ENCODE measurements around the gene C16orf92.

The C16orf92 gene

DNA sequence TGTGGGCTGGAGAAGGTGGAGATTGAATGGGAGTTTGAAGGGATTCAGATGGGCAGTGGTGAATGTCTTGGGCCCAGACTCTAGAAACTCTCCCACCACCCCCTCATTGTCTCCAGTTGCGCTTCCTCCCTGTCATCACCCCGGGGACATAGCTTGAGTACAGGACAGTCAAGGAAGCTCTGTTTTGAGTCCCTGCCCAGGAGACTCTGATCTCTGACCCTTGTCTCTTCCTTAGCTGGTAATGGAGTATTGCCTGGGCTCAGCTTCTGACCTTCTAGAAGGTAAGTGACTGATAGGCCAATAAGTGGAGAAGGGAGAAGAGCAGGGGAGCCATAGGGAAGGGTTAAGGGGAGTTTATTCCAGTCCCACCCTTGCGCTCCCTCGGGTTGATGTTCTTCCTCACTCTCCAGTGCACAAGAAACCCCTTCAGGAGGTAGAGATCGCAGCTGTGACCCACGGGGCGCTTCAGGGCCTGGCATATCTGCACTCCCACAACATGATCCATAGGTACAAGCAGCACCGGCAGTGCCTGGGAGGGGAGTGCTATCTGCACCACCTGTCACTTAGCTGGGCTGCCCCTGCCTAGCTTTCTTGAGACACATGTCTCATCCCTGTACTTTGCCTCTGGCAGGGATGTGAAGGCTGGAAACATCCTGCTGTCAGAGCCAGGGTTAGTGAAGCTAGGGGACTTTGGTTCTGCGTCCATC, 44.3 kb upstream of the C16orf92 start:
- H2BK15ac ChIP-seq (ENCODE audit: low read length), result no peak overlapping the region
- H3K4ac ChIP-seq (ENCODE audit: low read length), result no peak overlapping the region
- no CpG with 5 or more reads among the region's 9 CpGs for WGBS, 2 donors (ENCODE audit: extremely low coverage in 2 of 2, insufficient read length in 2 of 2, insufficient replicate concordance in 1 of 2)
- H3K36me3 ChIP-seq (replicated peaks in 1 of 2; ENCODE audit: control insufficient read depth in 2 of 2, insufficient read depth in 2 of 2, low read length in 2 of 2), result peaks cover 44 to 72% of the 10 kb centered on the region in 2 donors
- H3K14ac ChIP-seq (ENCODE audit: low read length), result no peak overlapping the region
- no peak overlapping the region for H2BK120ac ChIP-seq (ENCODE audit: low read depth, low read length)
- no peak overlapping the region for H2AFZ ChIP-seq (ENCODE audit: low read length)
- H2AK5ac ChIP-seq (ENCODE audit: low read depth, low read length), result no peak overlapping the region
- H2BK12ac ChIP-seq (ENCODE audit: low read length), result no peak overlapping the region
- no peak overlapping the region for H2BK5ac ChIP-seq (ENCODE audit: low read length)
- no peak overlapping the region for H4K91ac ChIP-seq (ENCODE audit: low read depth, low read length, poor library complexity)
- H3K27me3 ChIP-seq (ENCODE audit: control insufficient read depth in 3 of 3, insufficient read depth in 3 of 3, low read depth in 1 of 3, low read length in 3 of 3), result no peaks in the 10 kb centered on the region
- no peak overlapping the region for H3K18ac ChIP-seq (ENCODE audit: low read length)
- no peak overlapping the region for H3K4me2 ChIP-seq (ENCODE audit: insufficient read depth, low read length, poor library complexity, severe bottlenecking)
- H3K27ac ChIP-seq (replicated peaks; ENCODE audit: low read length), result no peak overlapping the region
- no peak overlapping the region for H3K9ac ChIP-seq (ENCODE audit: low read depth, low read length, poor library complexity)
- H3K4me1 ChIP-seq (ENCODE audit: control insufficient read depth in 2 of 2, insufficient read depth in 1 of 2, low read depth in 1 of 2, low read length in 2 of 2), result peaks cover 18 to 23% of the 10 kb centered on the region in 2 donors
- DNase-seq (ENCODE audit: low spot score), result no peak
- H3K9me3 ChIP-seq (replicated peaks in 1 of 2; ENCODE audit: control insufficient read depth in 2 of 2, insufficient read depth in 1 of 2, low read depth in 1 of 2, low read length in 2 of 2), result no peaks in the 10 kb centered on the region
- H3K79me1 ChIP-seq (ENCODE audit: low read depth, low read length), result peaks cover 13% of the 10 kb centered on the region
- no peak overlapping the region for H3K23ac ChIP-seq (ENCODE audit: low read depth, low read length, poor library complexity)
- H4K8ac ChIP-seq (ENCODE audit: low read depth, low read length), result no peak overlapping the region
- no peak overlapping the region for H3K4me3 ChIP-seq (ENCODE audit: low read length in 2 of 2)

DNA sequence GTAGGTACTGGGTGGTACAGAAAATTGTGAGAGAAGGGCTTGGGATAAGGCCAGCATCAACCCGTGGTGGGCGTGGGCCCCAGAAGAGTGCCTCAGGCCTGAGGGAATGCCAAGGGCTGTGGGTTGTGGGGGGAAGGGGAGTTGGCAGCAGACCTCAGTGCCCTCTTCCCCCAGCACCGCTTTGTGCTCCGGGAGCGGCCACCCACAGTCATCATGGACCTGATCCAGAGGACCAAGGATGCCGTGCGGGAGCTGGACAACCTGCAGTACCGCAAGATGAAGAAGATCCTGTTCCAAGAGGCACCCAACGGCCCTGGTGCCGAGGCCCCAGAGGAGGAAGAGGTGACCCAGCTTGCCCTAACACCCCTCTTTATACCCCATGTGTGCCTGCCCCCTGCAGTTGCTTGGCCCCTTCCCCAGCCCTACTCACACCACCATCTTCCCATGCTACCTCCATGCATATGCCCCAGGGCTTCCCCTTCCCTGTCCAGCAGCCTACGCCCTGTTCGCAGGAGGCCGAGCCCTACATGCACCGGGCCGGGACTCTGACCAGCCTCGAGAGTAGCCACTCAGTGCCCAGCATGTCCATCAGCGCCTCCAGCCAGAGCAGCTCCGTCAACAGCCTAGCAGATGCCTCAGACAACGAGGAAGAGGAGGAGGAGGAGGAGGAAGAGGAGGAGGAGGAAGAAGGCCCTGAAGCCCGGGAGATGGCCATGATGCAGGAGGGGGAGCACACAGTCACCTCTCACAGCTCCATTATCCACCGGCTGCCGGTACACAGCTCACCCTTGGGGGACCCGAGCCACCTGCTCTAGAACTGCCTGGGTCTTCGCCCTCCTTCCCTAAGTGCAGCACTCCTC, 40.2 kb upstream of the C16orf92 start:
- no CpG with 5 or more reads among the region's 24 CpGs for WGBS, 2 donors (ENCODE audit: extremely low coverage in 2 of 2, insufficient read length in 2 of 2, insufficient replicate concordance in 1 of 2)
- Histone ChIP-seq H2BK5ac (ENCODE audit: low read length) (no peak overlapping the region), H3K27me3 (ENCODE audit: control insufficient read depth in 3 of 3, insufficient read depth in 3 of 3, low read depth in 1 of 3, low read length in 3 of 3) (no peaks in the 10 kb centered on the region), H3K14ac (ENCODE audit: low read length) (no peak overlapping the region), H2AFZ (ENCODE audit: low read length) (no peak overlapping the region), H3K4ac (ENCODE audit: low read length) (no peak overlapping the region), H3K4me1 (ENCODE audit: control insufficient read depth in 2 of 2, insufficient read depth in 1 of 2, low read depth in 1 of 2, low read length in 2 of 2) (no peaks in the 10 kb centered on the region), H3K4me3 (ENCODE audit: low read length in 2 of 2) (no peak overlapping the region), H2BK12ac (ENCODE audit: low read length) (no peak overlapping the region), H3K9ac (ENCODE audit: low read depth, low read length, poor library complexity) (no peak overlapping the region), H2AK5ac (ENCODE audit: low read depth, low read length) (no peak overlapping the region), H3K9me3 (replicated peaks in 1 of 2; ENCODE audit: control insufficient read depth in 2 of 2, insufficient read depth in 1 of 2, low read depth in 1 of 2, low read length in 2 of 2) (no peaks in the 10 kb centered on the region), H4K91ac (ENCODE audit: low read depth, low read length, poor library complexity) (no peak overlapping the region), H2BK120ac (ENCODE audit: low read depth, low read length) (no peak overlapping the region), H3K4me2 (ENCODE audit: insufficient read depth, low read length, poor library complexity, severe bottlenecking) (no peak overlapping the region), H3K79me1 (ENCODE audit: low read depth, low read length) (peaks cover 5% of the 10 kb centered on the region), H3K36me3 (replicated peaks in 1 of 2; ENCODE audit: control insufficient read depth in 2 of 2, insufficient read depth in 2 of 2, low read length in 2 of 2) (peaks cover 79 to 100% of the 10 kb centered on the region in 2 donors), H3K18ac (ENCODE audit: low read length) (no peak overlapping the region), H3K23ac (ENCODE audit: low read depth, low read length, poor library complexity) (no peak overlapping the region), H2BK15ac (ENCODE audit: low read length) (no peak overlapping the region), H3K27ac (replicated peaks; ENCODE audit: low read length) (no peak overlapping the region), H4K8ac (ENCODE audit: low read depth, low read length) (no peak overlapping the region)
- DNase-seq (ENCODE audit: low spot score), result no peak

DNA sequence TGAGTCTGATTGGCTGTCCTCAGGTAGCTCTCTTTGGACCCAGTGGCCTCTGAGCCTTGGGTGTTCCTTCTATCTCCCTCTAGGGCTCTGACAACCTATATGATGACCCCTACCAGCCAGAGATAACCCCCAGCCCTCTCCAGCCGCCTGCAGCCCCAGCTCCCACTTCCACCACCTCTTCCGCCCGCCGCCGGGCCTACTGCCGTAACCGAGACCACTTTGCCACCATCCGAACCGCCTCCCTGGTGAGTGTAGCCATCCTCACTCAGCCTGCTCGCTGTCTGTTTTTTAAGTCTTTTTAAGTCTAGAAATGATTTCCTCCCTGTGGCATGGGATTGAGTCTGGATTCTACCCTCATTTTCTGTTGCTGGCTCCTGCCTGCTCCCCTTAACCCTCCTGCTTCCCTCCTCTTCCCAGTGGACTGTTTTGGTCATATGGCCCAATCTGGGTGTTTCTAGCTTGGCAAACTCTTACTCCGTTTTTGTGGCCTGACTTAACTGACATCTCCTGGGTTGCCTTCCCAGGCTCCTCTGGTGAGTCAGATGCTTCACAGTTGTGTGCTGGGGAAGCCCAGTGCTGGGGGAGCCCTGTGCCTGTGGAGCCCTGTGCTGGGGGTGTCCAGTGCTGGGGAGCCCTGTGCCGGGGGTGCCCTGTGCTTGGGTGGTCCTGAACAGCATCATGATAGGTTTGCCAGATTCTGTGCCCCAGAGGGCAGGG, 39.4 kb upstream of the C16orf92 start:
- Histone ChIP-seq H3K27me3 (ENCODE audit: control insufficient read depth in 3 of 3, insufficient read depth in 3 of 3, low read depth in 1 of 3, low read length in 3 of 3) (no peaks in the 10 kb centered on the region), H2BK15ac (ENCODE audit: low read length) (no peak overlapping the region), H3K4ac (ENCODE audit: low read length) (no peak overlapping the region), H3K36me3 (replicated peaks in 1 of 2; ENCODE audit: control insufficient read depth in 2 of 2, insufficient read depth in 2 of 2, low read length in 2 of 2) (peaks cover 75 to 100% of the 10 kb centered on the region in 2 donors), H3K23ac (ENCODE audit: low read depth, low read length, poor library complexity) (no peak overlapping the region), H3K18ac (ENCODE audit: low read length) (no peak overlapping the region), H3K27ac (replicated peaks; ENCODE audit: low read length) (no peak overlapping the region), H3K9ac (ENCODE audit: low read depth, low read length, poor library complexity) (no peak overlapping the region), H2AK5ac (ENCODE audit: low read depth, low read length) (no peak overlapping the region), H3K4me2 (ENCODE audit: insufficient read depth, low read length, poor library complexity, severe bottlenecking) (no peak overlapping the region), H2BK120ac (ENCODE audit: low read depth, low read length) (no peak overlapping the region), H3K14ac (ENCODE audit: low read length) (no peak overlapping the region), H4K8ac (ENCODE audit: low read depth, low read length) (no peak overlapping the region), H3K4me3 (ENCODE audit: low read length in 2 of 2) (no peak overlapping the region), H2AFZ (ENCODE audit: low read length) (no peak overlapping the region), H3K79me1 (ENCODE audit: low read depth, low read length) (peaks cover 2% of the 10 kb centered on the region), H4K91ac (ENCODE audit: low read depth, low read length, poor library complexity) (no peak overlapping the region), H3K4me1 (ENCODE audit: control insufficient read depth in 2 of 2, insufficient read depth in 1 of 2, low read depth in 1 of 2, low read length in 2 of 2) (no peaks in the 10 kb centered on the region), H3K9me3 (replicated peaks in 1 of 2; ENCODE audit: control insufficient read depth in 2 of 2, insufficient read depth in 1 of 2, low read depth in 1 of 2, low read length in 2 of 2) (no peaks in the 10 kb centered on the region), H2BK5ac (ENCODE audit: low read length) (no peak overlapping the region), H2BK12ac (ENCODE audit: low read length) (no peak overlapping the region)
- DNase-seq (ENCODE audit: low spot score), result no peak
- WGBS, 2 donors (ENCODE audit: extremely low coverage in 2 of 2, insufficient read length in 2 of 2, insufficient replicate concordance in 1 of 2), result no CpG with 5 or more reads among the region's 12 CpGs

Data from neuronal stem cell (in vitro differentiated cells).